NCI-H510A (cell line): ENCODE results near the gene GLI3.

Experiments used
- DNase-seq: peaks from one replicate; lab custom pipeline; 2025; lab: John Stamatoyannopoulos, UW

The GLI3 gene

DNA sequence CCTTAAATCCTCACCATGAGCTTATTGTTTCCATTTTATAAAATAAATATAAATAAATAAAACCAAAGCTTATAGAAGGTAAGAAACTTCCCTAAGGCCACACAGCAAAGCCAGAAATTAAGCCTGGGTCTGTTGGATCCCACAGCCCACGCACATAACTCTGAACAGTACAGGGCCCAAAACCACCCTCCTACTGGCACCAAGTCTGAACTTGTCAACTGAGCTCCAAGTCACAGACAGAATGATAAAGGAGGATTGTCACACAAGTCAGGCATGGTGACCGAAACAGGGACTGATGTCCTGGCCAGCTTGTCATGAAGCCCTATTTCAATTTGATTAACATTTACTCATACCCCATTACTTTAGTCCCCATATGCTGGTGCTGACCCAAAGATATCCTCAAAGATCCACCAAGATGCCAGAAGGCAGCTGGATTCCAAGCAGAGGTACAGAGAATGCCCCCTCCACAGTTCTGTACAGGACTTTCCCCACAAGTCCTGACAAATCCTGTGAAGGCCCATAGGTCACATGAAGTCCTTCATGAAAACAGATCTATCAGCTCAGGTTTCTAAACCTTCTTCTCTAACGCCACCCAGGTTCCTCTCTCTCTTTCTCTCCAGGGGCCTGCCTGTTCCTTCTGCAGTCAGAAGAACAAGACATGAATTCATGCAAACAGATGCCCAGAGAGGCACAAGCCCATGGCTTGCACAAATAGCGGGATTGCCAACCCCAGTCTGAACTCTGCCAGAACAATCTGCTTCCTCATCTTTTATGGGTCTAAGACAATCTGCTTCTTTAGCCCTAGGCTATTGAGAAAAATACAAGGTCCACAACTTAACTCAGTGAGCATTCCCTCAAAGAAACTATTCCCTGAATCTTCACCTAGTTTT is 60.9 kb downstream of the GLI3 start:
- no peak for DNase-seq

DNA sequence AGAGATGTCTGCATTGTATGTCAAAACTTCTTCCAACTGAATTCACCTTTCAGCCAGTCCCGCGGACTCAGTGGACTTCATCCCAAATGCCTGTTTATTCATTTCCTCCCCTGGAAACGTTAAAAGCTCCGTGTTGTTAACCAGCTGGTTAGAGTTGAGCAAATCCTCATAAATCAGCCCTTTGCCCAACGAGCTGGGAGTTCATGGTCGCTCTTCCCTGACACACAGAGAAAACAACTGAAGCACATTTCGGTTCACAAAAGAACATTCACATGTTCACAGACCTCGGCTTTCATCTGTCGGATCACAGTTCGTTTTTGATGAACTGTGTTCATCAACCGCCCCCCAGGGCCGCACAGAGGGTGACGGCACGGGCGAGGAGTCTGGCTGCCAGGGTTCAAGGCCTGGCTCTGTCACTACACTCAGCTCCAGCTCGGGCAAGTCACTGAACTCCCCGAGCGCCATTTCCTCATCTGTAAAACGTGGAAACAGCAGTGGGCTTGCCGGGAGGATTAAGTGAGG is 62.6 kb downstream of the GLI3 start:
- DNase-seq: no peak

DNA sequence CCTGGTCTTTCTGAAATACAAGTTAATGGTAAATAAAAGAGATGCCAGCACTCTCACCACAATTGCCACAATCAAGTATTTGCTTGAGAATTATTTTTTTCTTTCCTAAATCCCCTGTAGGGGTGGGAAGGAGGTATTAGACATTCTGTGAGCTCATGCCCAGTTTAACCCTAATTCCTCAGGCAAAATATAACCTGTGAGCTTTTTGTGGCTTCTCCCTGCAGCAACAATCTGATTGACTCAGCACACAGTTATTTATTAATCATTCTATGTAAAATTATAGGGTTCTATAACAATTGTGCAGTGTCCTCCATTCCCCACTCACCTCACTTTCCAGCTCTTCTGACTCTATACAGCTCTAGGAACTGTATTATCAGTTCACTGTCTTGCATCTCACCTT is 66.3 kb downstream of the GLI3 start:
- no peak for DNase-seq

DNA sequence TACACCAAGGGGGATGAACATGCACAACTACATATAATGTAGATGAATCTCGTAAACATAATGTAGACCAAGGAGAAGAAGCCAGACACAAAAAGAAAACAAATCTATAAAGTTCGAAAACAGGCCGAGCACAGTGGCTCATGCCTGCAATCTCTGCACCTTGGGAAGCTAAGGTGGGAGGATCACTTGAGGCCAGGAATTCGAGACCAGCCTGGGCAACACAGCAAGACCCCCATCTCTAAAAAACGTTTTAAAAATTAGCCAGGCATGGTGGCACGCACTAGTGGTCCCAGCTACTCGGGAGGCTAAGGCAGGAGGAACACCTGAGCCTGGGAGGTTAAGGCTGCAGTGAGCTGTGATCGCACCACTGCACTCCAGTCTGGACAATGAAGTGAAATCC is 68.5 kb downstream of the GLI3 start:
- DNase-seq: no peak

DNA sequence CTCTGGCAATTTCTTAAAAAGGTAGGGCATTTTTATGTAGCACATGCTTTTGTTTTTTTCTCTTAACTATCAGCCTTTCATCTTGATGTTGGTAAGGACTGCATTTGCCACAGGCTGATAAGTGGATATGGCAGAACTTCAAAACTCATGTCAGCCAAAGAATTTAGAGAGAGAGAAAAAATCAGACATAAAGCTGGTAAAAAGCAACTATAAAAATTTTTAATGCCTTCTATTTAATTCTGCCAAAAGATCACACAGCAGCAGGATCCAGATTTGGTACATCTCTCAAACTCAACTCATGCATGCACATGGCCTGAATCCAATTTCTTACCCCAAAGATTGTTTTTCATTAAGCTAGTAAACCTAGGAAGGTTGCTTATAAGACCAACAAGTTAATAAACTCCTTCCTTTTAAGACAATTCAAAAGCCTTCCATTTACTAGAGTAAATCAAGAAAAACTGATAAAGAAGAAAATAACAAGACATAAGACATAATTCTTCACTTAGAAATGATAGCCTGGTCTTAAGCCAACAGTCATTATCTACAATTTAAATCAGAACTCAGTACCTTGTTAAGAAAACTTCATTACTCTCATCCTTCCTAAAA is 69.3 kb downstream of the GLI3 start:
- DNase-seq: no peak

DNA sequence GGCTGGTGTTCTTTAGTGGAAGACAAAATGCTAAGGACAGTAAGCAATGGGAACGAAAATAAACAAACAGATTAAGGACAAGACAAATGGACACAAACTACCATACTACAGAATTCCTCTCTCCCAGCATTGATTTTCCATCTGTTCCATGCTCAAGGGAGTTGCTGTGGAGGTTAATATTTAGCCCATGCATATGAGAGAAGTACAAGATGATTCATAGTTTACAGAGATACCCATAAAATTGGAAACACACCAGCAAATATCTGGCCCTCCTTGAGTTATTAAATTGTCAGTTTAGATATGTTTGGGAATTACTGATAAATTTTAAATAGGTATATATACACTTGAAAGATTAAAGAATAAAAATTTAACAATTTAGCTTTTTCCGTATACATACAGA is 69.8 kb downstream of the GLI3 start:
- DNase-seq: no peak

DNA sequence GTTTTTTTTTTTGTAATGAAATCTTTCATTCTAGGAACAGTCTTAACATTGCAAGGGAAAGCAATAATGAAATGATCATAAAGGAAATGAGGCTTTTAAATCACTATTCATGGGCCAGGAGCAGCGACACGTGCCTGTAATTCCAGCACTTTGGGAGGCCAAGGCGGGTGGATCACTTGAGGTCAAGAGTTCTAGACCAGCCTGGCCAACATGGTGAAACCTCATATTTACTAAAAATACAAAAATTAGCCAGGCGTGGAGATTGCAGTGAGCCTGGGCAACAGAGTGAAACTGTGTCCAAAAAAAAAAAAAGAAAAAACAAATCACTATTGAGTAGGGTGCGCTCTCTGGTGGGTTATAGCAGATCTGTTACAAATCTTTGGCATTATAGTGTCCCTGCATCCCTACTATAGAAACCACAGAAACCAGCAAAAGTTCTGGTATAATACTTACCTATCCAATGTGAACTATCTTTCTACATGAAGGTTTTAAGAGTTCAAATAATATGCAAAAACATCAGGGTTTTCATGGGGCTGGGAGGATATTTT is 72.1 kb downstream of the GLI3 start:
- DNase-seq: no peak

DNA sequence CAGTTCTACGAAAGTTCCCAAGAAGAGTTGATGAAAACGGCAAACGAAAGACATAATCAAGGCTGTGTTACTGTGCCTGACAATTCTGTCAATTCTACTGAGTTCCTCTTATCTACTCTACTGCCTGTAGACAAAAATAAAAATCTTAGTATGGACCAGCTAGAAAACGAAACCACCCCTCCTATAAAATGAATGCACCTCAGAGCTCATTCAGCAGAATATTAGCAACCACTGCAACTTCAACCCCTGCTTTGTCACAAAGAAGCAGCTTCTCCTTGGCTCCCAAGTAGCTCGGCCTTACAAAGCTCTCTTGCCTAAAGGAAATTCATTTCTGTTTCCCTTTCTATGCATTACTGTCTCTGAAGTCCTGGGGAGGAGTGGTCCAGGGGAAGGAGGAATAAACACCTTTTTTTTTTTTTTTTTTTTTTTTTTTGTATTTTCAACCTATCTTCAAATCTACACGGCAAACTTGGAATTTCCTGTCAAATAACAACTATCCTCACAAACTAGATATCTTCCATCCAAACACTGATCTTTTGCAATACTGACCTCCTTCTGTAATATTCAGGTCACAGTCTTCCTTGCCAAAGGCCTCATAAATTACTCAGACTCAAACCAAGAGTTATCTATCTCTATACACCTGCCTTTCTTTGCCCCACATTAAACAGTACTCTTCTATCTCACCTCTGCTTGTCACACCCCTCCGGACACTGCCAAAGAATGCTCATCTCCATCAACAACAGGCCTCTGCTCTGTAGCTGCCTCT is 74.3 kb downstream of the GLI3 start:
- no peak for DNase-seq

DNA sequence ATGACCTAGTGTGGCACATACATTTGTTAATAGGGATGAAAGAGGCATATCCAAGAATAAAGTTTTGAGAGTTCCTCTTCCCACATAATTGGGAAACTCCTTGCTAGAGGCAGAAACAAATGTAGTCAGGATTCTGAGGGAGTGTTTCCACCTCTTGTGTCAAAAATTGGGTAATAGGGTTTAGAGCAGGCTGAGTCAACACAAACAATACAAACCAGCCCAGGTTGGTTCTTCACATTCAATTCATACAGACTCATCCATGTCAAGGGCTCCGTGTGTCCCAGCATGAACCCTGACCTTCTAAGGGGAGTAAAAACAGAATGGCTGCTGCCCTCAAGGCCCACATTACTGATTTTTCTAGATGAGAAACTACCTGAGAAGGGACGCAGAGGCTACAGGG is 75.3 kb downstream of the GLI3 start:
- no peak for DNase-seq

DNA sequence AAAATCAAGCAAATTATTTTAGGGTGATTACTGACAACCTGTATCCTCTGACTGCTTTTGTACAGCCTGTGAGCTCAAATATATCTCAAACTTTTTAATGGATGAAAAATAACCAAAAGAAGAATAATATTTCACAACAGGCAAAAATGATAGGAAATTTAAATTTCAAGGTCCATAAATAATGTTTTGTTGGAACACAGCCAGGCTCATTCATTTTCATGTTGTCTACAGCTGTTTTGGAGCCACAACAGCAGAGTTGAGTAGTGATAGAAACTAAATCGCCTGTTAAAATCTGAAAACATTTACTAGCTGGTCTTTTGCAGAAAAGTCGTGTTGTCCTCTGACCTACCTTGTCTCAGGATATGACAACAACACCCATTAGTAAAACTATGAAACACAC is 75.9 kb downstream of the GLI3 start:
- no peak for DNase-seq

DNA sequence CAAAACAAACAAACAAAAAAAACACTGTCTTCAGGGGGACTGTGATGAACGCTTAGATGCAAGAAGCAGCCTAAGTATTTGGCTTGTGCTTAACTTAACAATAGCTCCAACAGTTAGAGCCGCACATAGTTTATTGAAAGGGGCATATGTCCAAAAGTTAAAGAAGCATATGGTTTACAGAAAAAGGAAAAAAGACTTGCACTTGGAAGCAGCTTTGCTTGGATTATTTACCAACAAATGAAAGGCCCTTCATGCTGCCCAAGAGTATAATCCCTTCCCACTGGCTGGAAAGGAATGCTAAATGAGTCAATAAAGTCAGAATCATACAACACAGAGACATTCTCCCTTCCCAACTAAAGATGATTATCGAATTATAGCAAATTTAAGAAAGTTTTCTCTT is 77.9 kb downstream of the GLI3 start:
- DNase-seq: no peak

DNA sequence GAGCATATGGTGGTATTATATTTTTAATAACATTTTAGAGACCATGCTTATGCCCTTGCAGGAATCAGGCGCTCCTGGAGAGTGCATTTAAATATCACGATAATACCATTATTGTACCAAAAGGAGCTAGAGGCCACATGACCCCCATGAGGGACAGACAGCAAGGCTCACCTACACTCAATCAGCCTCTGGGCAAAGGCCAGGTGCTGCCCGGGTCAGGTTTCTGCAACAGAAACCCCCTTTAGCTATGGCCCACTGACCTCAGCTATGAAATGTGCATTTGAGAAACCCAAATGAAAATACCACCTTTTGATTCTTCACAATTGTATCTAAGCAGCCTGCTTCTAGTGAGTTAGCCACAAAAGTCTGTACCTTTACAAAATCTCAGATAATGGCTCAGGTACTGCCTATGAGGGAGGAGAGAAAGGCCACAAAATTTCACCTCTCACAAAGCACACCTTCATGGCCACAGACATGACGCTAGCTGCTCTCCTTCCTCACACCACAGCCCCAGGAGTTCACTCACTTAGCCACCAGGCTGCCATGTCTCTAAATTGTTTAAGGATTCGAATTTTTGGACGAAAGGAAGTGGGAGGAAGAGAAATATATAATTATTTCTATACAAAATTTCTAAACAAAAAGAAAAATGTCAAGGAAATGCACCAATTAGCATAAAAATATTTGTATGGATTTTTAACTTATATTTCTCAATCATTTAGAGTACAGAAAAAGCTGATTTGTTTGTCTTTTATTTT is 79.9 kb downstream of the GLI3 start:
- no peak for DNase-seq

DNA sequence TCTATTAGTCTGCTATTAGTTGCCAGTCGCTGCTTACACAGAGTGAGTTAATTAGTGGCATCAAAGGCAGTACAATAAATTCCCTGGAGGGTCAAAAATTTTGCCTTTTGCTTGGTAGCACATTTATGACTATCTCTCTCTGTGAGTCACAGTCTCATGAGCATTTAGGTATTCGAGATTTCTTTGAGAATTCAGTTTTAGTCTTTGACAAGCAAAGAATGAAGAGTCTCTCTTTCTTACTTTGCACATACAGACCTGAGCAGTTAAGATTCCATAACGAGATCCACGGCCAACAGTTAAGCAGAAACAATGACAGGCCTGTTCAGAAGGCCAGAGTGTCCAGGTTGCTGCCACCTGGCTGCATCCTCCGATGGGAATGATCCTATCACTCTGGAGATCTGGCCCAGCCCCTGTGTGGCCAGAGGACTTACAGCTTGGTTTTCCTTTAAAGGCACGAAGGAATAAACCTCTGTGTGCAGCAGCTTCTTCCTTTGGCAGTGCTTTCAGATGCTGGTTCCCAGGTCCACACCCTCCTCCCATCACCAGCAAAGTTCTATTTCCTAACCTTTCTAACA is 80.6 kb downstream of the GLI3 start:
- DNase-seq: no peak

DNA sequence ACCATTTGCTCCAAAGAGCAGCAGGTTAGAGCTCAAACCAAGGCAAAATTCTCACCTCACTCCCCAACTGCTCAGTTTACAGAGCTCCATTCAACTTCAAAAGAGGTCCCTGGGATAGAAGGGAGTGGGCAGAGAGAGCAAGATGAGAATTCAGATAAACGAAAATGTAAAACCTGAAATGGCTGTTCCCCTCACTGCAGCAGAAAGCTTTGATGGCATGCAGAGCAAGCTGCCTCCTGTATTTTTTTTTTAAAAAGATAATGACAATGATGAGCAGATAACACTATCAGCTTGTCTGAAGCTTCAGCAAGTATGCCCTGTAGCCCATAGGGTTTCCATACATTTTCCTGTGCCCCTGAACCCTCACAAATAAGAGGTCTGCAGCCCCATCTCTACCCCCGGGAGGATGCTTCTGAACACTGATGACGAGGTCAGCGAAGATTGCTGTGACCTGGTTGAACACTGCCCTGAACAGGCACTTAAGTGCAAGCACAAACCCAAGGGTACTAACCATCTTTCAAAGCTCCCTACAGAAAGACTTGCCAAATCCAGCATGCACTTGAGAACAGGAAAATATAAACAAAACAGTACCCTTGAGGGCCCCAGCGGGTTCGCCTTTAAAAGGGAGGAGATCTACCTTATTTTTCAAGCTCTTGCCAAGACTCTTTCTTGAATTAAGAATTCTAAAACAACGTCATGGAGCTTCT is 81.3 kb downstream of the GLI3 start:
- no peak for DNase-seq

DNA sequence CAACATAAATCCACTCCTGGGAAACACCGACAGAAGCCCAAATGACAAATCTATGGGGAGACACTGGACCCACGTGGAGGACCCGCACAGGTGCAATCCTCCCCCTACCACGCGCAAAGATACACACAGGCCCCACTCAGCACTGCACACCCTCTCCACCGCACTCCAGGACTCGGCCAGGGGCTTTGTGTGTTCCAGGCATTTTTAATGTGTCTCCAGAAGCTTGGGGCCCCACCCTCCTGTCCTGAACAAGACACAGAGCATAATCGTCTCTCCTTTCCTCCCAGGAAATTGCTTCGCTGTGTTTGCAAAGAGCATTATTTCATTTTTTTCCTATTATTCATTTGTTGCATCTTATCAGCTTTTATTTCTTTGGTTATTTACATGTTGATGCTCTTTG is 82.8 kb downstream of the GLI3 start:
- no peak for DNase-seq

DNA sequence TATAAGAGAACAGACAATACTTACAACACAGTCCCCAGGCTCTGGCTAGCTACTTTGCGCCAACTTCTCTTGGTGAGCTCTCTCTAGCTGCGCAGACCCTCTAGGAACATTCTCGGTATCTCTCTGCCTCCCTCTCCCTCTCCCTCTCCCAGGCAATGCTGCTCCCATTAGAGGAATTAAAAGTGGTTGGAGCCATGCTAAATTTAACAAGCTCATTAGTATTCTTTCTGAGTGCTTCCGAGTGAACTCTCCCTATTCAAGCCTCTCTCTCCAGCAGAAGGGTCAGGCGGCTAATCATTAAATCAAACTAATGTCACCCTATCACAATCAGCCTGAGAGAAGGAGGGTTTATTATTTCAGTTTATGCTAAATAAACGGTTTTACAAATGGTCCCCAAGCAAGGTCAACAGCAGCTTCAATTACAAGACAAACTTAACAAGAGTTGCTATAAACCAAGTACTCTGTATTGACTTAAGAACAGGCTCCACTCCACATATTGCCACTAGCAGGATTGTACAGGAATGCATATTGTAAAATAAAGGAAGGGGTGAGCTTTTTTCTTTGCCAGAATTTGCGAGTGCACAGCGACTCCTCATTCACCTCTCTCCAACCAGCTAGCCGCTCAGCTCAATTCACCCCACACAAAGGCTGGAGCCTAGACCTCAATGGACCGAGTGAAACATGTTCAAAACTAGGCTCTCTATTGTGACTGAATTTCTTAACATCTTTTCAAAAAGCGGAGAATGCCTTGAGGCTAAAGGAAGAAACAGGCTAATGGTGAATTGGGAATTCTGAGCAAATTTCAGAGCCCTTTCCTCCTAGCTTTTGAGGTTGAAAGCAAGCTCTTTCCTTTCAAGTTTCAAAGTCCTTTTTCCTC is 84.4 kb downstream of the GLI3 start:
- DNase-seq: no peak

DNA sequence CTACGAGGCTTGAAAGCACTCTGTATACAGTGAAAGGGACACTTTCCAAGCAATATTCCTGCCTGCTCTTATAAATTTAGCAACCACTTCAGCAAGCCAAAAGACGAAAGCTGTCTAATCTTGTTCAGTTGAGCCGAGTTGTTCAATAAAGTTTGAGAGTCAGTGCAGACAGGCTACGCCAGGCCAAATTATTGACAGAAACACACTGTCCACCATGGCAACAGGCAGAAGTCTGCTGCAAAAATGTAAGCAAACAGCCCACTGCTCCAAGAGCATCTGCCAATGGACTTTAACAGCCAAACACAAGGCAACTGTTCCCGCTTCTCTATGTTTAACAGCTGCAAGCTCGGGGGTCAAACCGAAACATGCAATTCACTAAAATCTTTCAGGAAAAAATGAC is 85.7 kb downstream of the GLI3 start:
- DNase-seq: no peak

DNA sequence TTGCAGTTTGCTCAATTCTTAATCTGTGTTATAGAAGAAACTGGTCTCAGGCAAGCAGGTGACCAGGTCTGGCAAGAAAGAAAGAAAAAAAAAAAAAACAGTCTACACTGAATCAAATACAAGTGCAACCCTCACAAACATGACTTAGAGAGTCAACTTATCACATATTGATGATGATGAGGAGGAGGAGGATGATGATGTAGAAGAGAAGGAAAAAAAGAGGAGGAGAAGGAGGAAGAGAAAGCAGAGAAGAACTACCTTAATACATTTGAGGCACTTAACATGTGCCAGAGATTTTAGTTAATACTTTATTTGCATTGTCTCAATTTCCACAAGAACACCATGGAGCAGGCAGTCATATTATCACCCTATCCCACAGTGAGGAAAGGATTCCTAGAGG is 91.5 kb downstream of the GLI3 start:
- DNase-seq: no peak

DNA sequence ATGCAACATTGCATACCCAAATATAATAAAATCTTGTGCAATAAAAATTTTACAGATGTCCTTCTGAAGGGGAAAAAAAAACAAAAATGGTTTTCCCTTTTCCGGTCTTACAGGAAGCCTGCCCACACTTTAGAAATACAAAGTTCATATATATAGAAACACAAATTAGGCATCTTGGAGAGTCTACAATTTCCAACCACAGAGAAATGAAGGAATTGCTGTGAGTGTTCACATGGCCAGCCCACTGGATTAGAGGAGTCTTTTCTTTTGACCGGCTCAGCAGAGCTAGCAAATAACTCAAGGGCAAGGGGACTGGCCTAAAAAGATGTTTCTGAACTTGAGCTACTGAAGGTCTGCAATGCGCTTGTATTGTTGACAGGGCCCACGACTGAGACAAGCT is 92.4 kb downstream of the GLI3 start:
- no peak for DNase-seq
